Osteocyte (in vitro differentiated cells): Measurements from ENCODE around the gene LRBA. TPM values are rescaled to one million over a fixed set of nuclear protein-coding genes. Genes with fewer than 3 reads are reported as not detected.
"Not testable (repeated sequence)": the region's sequence is repeated elsewhere in the genome, so short reads cannot be mapped to it uniquely, and the experiment has no call there.

ENCODE experiments used
- DNase-seq: peaks from one replicate; pipeline ENCODE4 v3.0.0; 2021; ENCODE audit warnings: mixed read lengths; ENCODE audit not compliant: unreplicated experiment; ENCODE audit errors: extremely low spot score
- H3K27ac Mint-ChIP-seq: one replicate; pipeline ENCODE4 v1.8.0; 2021; ENCODE audit warnings: mild to moderate bottlenecking, mixed read lengths; ENCODE audit not compliant: unreplicated experiment
- H3K27me3 Mint-ChIP-seq: one replicate; pipeline ENCODE4 v1.8.0; 2021; ENCODE audit warnings: mixed read lengths; ENCODE audit not compliant: unreplicated experiment
- H3K36me3 Mint-ChIP-seq: one replicate; pipeline ENCODE4 v1.8.0; 2021; ENCODE audit warnings: mixed read lengths; ENCODE audit not compliant: unreplicated experiment
- H3K4me1 Mint-ChIP-seq: one replicate; pipeline ENCODE4 v1.8.0; 2021; ENCODE audit warnings: mixed read lengths; ENCODE audit not compliant: unreplicated experiment
- H3K4me3 Mint-ChIP-seq: one replicate; pipeline ENCODE4 v1.8.0; 2021; ENCODE audit warnings: mild to moderate bottlenecking, moderate library complexity, mixed read lengths; ENCODE audit not compliant: unreplicated experiment
- H3K9me3 Mint-ChIP-seq: one replicate; pipeline ENCODE4 v1.8.0; 2021; ENCODE audit warnings: mixed read lengths; ENCODE audit not compliant: unreplicated experiment
- CTCF ChIP-seq: fragments of 200-600 bp; sonication (generic); IDR thresholded peaks from 2 replicates; pipeline ENCODE4 v1.5.0; 2021; ENCODE audit warnings: antibody characterized with exemption, mild to moderate bottlenecking, moderate library complexity
- total RNA-seq: library from RNA; stranded (reverse); gene quantifications from 2 replicates; pipeline ENCODE4 v1.2.1, GENCODE V29; 2021

LRBA gene
- total RNA-seq, 1 donor from 2014 or later = 40.8 TPM

- H3K27me3 Mint-ChIP-seq = no peaks in the 10 kb centered on the region
- no peak overlapping the region for H3K27ac Mint-ChIP-seq
- peaks cover 4% of the 10 kb centered on the region for H3K36me3 Mint-ChIP-seq
- TF ChIP-seq CTCF = no peak
- no peak overlapping the region for H3K4me3 Mint-ChIP-seq
- no peaks in the 10 kb centered on the region for H3K9me3 Mint-ChIP-seq
- no peak for DNase-seq
- peaks cover 9% of the 10 kb centered on the region for H3K4me1 Mint-ChIP-seq
Measured at GRCh38 chr4:150994721-150995120, 20.4 kb downstream of the LRBA start.

- not testable (repeated sequence) for H3K27ac Mint-ChIP-seq, H3K36me3 Mint-ChIP-seq, H3K4me1 Mint-ChIP-seq, H3K9me3 Mint-ChIP-seq, H3K4me3 Mint-ChIP-seq, DNase-seq, H3K27me3 Mint-ChIP-seq
Measured at GRCh38 chr4:150993577-150993976, 21.5 kb downstream of the LRBA start.

DNA sequence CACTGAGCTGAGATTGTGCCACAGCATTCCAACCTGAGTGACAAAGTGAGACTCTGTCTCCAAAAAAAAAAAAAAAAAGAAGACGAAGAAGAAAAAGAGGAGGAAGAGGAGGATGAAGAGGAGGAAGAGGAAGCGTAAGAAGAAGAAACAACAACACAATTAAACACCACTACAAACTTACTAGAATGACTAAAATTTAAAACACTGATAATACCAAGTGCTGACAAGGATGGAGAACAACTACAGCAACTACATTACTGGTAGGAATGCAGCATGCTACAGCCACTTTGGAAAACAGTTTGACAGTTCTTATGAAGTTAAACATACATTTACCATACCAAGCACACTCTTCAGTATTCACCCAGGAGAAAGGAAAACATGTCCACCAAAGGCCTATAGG, 24.1 kb downstream of the LRBA start:
- no peaks in the 10 kb centered on the region for H3K9me3 Mint-ChIP-seq
- no peak for DNase-seq
- H3K4me1 Mint-ChIP-seq = peaks cover 7% of the 10 kb centered on the region
- TF ChIP-seq CTCF = no peak
- H3K4me3 Mint-ChIP-seq = no peak overlapping the region
- no peak overlapping the region for H3K27ac Mint-ChIP-seq
- no peaks in the 10 kb centered on the region for H3K27me3 Mint-ChIP-seq
- H3K36me3 Mint-ChIP-seq = peaks cover 4% of the 10 kb centered on the region

DNA sequence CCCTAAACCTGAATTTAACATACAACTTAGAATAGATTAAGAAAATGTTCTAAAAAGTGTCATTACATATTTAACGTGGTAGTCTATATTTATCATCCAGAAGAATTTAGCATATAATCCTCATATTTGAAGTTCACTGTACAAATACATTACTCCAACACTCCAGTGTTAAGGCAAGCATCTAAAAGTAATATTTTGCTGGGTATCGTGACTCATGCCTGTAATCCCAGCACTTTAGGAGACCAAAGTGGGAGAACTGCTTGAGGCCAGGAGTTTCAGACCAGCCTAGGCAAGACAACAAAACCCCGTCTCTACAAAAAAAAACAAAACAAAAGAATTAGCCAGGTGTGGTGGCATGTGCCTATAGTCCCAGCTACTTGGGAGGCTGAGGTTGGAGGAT, 24.8 kb downstream of the LRBA start:
- H3K36me3 Mint-ChIP-seq = peaks cover 4% of the 10 kb centered on the region
- H3K4me3 Mint-ChIP-seq = no peak overlapping the region
- no peaks in the 10 kb centered on the region for H3K27me3 Mint-ChIP-seq
- no peaks in the 10 kb centered on the region for H3K9me3 Mint-ChIP-seq
- H3K4me1 Mint-ChIP-seq = peaks cover 7% of the 10 kb centered on the region
- DNase-seq = no peak
- H3K27ac Mint-ChIP-seq = no peak overlapping the region
- TF ChIP-seq CTCF = no peak

GRCh38 chr4:150988238-150988637, 26.8 kb downstream of the LRBA start:
- no peak overlapping the region for H3K4me3 Mint-ChIP-seq
- no peak for DNase-seq
- H3K27me3 Mint-ChIP-seq = no peaks in the 10 kb centered on the region
- H3K9me3 Mint-ChIP-seq = no peaks in the 10 kb centered on the region
- H3K4me1 Mint-ChIP-seq = peaks cover 2% of the 10 kb centered on the region
- peaks cover 4% of the 10 kb centered on the region for H3K36me3 Mint-ChIP-seq
- no peak overlapping the region for H3K27ac Mint-ChIP-seq
- no peak for TF ChIP-seq CTCF

- Mint-ChIP-seq H3K4me1 (peaks cover 2% of the 10 kb centered on the region), H3K36me3 (peaks cover 4% of the 10 kb centered on the region), H3K27me3 (no peaks in the 10 kb centered on the region), H3K9me3 (no peaks in the 10 kb centered on the region), H3K27ac (no peak overlapping the region), H3K4me3 (no peak overlapping the region)
- DNase-seq = no peak
- no peak for TF ChIP-seq CTCF
Measured at GRCh38 chr4:150987204-150987603, 27.9 kb downstream of the LRBA start.
